Fibroblast of lung (primary cell): Measurements from ENCODE around the gene ANKS3. TPM values are rescaled to one million over a fixed set of nuclear protein-coding genes. Genes with fewer than 3 reads are reported as not detected.

Source experiments
- DNase-seq, 2 donors: peaks; one replicate each; pipeline versions ENCODE4 v3.0.0 to v3.0.0-alpha.2; 2010; ENCODE audit warnings: low read depth in 2 of 2
- H2AFZ ChIP-seq: 2 replicates; pipeline ENCODE4 v1.5.1; 2012; ENCODE audit warnings: low read length, control low read depth, inconsistent platforms
- H3K27ac ChIP-seq: 2 replicates; pipeline ENCODE4 v1.5.1; 2011; ENCODE audit warnings: low read length, control low read depth; ENCODE audit not compliant: insufficient read depth
- H3K27me3 ChIP-seq: 2 replicates; pipeline ENCODE4 v1.5.1; 2011; ENCODE audit warnings: mild to moderate bottlenecking, low read length; ENCODE audit not compliant: control insufficient read depth, insufficient read depth
- H3K36me3 ChIP-seq: 2 replicates; pipeline ENCODE4 v1.5.1; 2011; ENCODE audit warnings: low read length; ENCODE audit not compliant: control insufficient read depth, insufficient read depth
- H3K4me1 ChIP-seq: 2 replicates; pipeline ENCODE4 v1.5.1; 2011; ENCODE audit warnings: low read length; ENCODE audit not compliant: control insufficient read depth, insufficient read depth; ENCODE audit errors: extremely low read depth
- H3K4me2 ChIP-seq: 2 replicates; pipeline ENCODE4 v1.5.1; 2011; ENCODE audit warnings: low read length, control low read depth; ENCODE audit not compliant: insufficient read depth; ENCODE audit errors: extremely low read depth
- H3K4me3 ChIP-seq, 4 experiments: fragments of 200-600 bp in 1 of 4; sonication (generic) in 1 of 4; replicated peaks in 1 of 4; 2 replicates each; pipeline ENCODE4 v1.5.1; 2011 to 2016; ENCODE audit warnings: low read length in 4 of 4, low read depth in 3 of 4, mild to moderate bottlenecking in 3 of 4, control low read depth in 2 of 4, inconsistent platforms in 1 of 4, mixed read lengths in 1 of 4; ENCODE audit not compliant: insufficient read depth in 1 of 4; ENCODE audit errors: control extremely low read depth in 1 of 4
- H3K79me2 ChIP-seq: 2 replicates; pipeline ENCODE4 v1.5.1; 2012; ENCODE audit warnings: mild to moderate bottlenecking, low read length, inconsistent platforms; ENCODE audit not compliant: control insufficient read depth, insufficient read depth
- H3K9ac ChIP-seq: 2 replicates; pipeline ENCODE4 v1.5.1; 2011; ENCODE audit warnings: mild to moderate bottlenecking, low read length, control low read depth; ENCODE audit not compliant: insufficient read depth
- H3K9me3 ChIP-seq: 2 replicates; pipeline ENCODE4 v1.5.1; 2012; ENCODE audit warnings: low read depth, low read length; ENCODE audit not compliant: control insufficient read depth, insufficient read depth
- H4K20me1 ChIP-seq: 2 replicates; pipeline ENCODE4 v1.5.1; 2011; ENCODE audit warnings: low read length; ENCODE audit not compliant: control insufficient read depth, insufficient read depth; ENCODE audit errors: extremely low read depth
- EZH2 ChIP-seq: IDR thresholded peaks from 2 replicates; pipeline ENCODE4 v1.5.1; 2012; ENCODE audit warnings: low read length, control low read depth, mild to moderate bottlenecking; ENCODE audit errors: missing control alignments
- polyA plus RNA-seq, 2 donors: library from polyadenylated mRNA; depleted of rRNA in 1 of 2; stranded (reverse) in 1 of 2; unstranded in 1 of 2; fragments of >200 nt; gene quantifications; 2 replicates each; pipeline ENCODE4 v1.2.1, GENCODE V29; 2011 to 2012; ENCODE audit warnings: missing spikeins in 1 of 2
- total RNA-seq: library from RNA; depleted of rRNA; stranded (reverse); fragments of >200 nt; gene quantifications from 2 replicates; pipeline ENCODE4 v1.2.1, GENCODE V29; 2014
- TF ChIP-seq, protein P1 (sequence below), 2 donors: IDR thresholded peaks in 1 of 2; conservative IDR thresholded peaks in 1 of 2; 1 replicate in 1 of 2; 2 replicates in 1 of 2; pipeline ENCODE4 v1.5.1; 2011 to 2012; ENCODE audit warnings: low read length in 2 of 2, control low read depth in 1 of 2, inconsistent platforms in 1 of 2, low read depth in 1 of 2, mild to moderate bottlenecking in 1 of 2

The ANKS3 gene
- total and polyA plus RNA-seq, 2 donors (not counting 1 experiment from before 2014, with no cell fraction given) = 11.9 to 26.3 TPM

- Histone ChIP-seq H3K9me3 (no peaks in the 10 kb centered on the region), H3K36me3 (peaks cover 6% of the 10 kb centered on the region), H3K9ac (no peak overlapping the region), H3K4me1 (no peaks in the 10 kb centered on the region), H3K4me3 (no peak overlapping the region), H3K79me2 (no peaks in the 10 kb centered on the region), H3K27me3 (no peaks in the 10 kb centered on the region), H4K20me1 (no peaks in the 10 kb centered on the region), H3K27ac (no peak overlapping the region), H2AFZ (no peak overlapping the region), H3K4me2 (no peak overlapping the region)
- TF ChIP-seq EZH2 = no peak
- no peak for DNase-seq
Measured at GRCh38 chr16:4674926-4675530, 59.0 kb downstream of the ANKS3 start.

GRCh38 chr16:4673387-4674046 lies 60.6 kb downstream of the ANKS3 start:
- no peak for TF ChIP-seq EZH2
- TF ChIP-seq, protein P1, sequence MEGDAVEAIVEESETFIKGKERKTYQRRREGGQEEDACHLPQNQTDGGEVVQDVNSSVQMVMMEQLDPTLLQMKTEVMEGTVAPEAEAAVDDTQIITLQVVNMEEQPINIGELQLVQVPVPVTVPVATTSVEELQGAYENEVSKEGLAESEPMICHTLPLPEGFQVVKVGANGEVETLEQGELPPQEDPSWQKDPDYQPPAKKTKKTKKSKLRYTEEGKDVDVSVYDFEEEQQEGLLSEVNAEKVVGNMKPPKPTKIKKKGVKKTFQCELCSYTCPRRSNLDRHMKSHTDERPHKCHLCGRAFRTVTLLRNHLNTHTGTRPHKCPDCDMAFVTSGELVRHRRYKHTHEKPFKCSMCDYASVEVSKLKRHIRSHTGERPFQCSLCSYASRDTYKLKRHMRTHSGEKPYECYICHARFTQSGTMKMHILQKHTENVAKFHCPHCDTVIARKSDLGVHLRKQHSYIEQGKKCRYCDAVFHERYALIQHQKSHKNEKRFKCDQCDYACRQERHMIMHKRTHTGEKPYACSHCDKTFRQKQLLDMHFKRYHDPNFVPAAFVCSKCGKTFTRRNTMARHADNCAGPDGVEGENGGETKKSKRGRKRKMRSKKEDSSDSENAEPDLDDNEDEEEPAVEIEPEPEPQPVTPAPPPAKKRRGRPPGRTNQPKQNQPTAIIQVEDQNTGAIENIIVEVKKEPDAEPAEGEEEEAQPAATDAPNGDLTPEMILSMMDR (conservative IDR thresholded peaks at IDR 0.05 in 1 of 2, IDR thresholded peaks at IDR 0.05 in 1 of 2; ENCODE audit: low read depth in 1 of 2, low read length in 2 of 2) = no peak
- Histone ChIP-seq H4K20me1 (no peaks in the 10 kb centered on the region), H2AFZ (no peak overlapping the region), H3K9ac (no peak overlapping the region), H3K27me3 (no peaks in the 10 kb centered on the region), H3K4me2 (no peak overlapping the region), H3K4me1 (no peaks in the 10 kb centered on the region), H3K36me3 (peaks cover 10% of the 10 kb centered on the region), H3K9me3 (no peaks in the 10 kb centered on the region), H3K79me2 (no peaks in the 10 kb centered on the region), H3K27ac (no peak overlapping the region), H3K4me3 (no peak overlapping the region)
- no peak for DNase-seq

GRCh38 chr16:4668313-4668960 lies 65.6 kb downstream of the ANKS3 start:
- Histone ChIP-seq H3K9ac (no peak overlapping the region), H4K20me1 (no peaks in the 10 kb centered on the region), H3K9me3 (no peaks in the 10 kb centered on the region), H3K4me1 (no peaks in the 10 kb centered on the region), H3K27me3 (no peaks in the 10 kb centered on the region), H3K27ac (no peak overlapping the region), H3K4me2 (no peak overlapping the region), H3K79me2 (no peaks in the 10 kb centered on the region), H3K36me3 (peaks cover 21% of the 10 kb centered on the region), H3K4me3 (no peak overlapping the region), H2AFZ (no peak overlapping the region)
- TF ChIP-seq, protein P1 (conservative IDR thresholded peaks at IDR 0.05 in 1 of 2, IDR thresholded peaks at IDR 0.05 in 1 of 2; ENCODE audit: low read depth in 1 of 2, low read length in 2 of 2) = no peak
- no peak for DNase-seq
